Upper lobe of left lung (tissue), 4 donors: ENCODE results near the gene OBSCN.

ENCODE experiments used
- EP300 ChIP-seq, 4 donors: sonication (generic); formaldehyde crosslinking; IDR thresholded peaks; one replicate each; pipeline ENCODE4 v1.5.1; 2017; ENCODE audit warnings: antibody characterized with exemption in 4 of 4, control low read depth in 2 of 4
- POLR2AphosphoS5 ChIP-seq, 2 donors: sonication (generic); formaldehyde crosslinking; IDR thresholded peaks; one replicate each; pipeline ENCODE4 v1.5.1; 2017; ENCODE audit warnings: antibody characterized with exemption in 2 of 2
- TF ChIP-seq, protein P1 (sequence below), 6 experiments: fragments of 450-650 bp in 4 of 6; fragments of 200-600 bp in 2 of 6; sonication (generic) in 2 of 6; IDR thresholded peaks; one replicate each; pipeline ENCODE4 v1.5.1; 2016 to 2019; ENCODE audit warnings: antibody characterized with exemption in 6 of 6

- TF ChIP-seq POLR2AphosphoS5 (IDR thresholded peaks at IDR 0.05) (no peak), EP300 (IDR thresholded peaks at IDR 0.05) (no peak)
- TF ChIP-seq, protein P1, sequence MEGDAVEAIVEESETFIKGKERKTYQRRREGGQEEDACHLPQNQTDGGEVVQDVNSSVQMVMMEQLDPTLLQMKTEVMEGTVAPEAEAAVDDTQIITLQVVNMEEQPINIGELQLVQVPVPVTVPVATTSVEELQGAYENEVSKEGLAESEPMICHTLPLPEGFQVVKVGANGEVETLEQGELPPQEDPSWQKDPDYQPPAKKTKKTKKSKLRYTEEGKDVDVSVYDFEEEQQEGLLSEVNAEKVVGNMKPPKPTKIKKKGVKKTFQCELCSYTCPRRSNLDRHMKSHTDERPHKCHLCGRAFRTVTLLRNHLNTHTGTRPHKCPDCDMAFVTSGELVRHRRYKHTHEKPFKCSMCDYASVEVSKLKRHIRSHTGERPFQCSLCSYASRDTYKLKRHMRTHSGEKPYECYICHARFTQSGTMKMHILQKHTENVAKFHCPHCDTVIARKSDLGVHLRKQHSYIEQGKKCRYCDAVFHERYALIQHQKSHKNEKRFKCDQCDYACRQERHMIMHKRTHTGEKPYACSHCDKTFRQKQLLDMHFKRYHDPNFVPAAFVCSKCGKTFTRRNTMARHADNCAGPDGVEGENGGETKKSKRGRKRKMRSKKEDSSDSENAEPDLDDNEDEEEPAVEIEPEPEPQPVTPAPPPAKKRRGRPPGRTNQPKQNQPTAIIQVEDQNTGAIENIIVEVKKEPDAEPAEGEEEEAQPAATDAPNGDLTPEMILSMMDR (IDR thresholded peaks at IDR 0.05), result no peak
Measured at GRCh38 chr1:228161866-228162265, 46.0 kb upstream of the OBSCN start.
